Esophagus (tissue), 2 donors: ENCODE data around the gene CIB1. TPM values are rescaled to one million over a fixed set of nuclear protein-coding genes. Genes with fewer than 3 reads are reported as not detected.

Experiments
- H3K27ac ChIP-seq, 2 donors: one replicate each; pipeline ENCODE4 v1.5.1; 2013; ENCODE audit warnings: low read depth in 2 of 2, mild to moderate bottlenecking in 2 of 2, inconsistent platforms in 1 of 2, low read length in 1 of 2, moderate library complexity in 1 of 2
- H3K27me3 ChIP-seq, 2 donors: one replicate each; pipeline ENCODE4 v1.6.1; 2013; ENCODE audit warnings: low read length in 2 of 2, control low read depth in 1 of 2, mild to moderate bottlenecking in 1 of 2; ENCODE audit not compliant: insufficient read depth in 2 of 2, control insufficient read depth in 1 of 2
- H3K36me3 ChIP-seq, 2 donors: one replicate each; pipeline ENCODE4 v1.6.1; 2013; ENCODE audit warnings: low read length in 1 of 2; ENCODE audit not compliant: control insufficient read depth in 2 of 2, insufficient read depth in 2 of 2
- H3K4me1 ChIP-seq, 2 donors: one replicate each; pipeline ENCODE4 v1.6.1; 2013; ENCODE audit warnings: low read length in 1 of 2; ENCODE audit not compliant: control insufficient read depth in 2 of 2, insufficient read depth in 2 of 2
- H3K4me3 ChIP-seq, 2 donors: one replicate each; pipeline ENCODE4 v1.5.1; 2013; ENCODE audit warnings: low read length in 2 of 2, mild to moderate bottlenecking in 2 of 2, low read depth in 1 of 2, moderate library complexity in 1 of 2
- H3K9me3 ChIP-seq, 2 donors: one replicate each; pipeline ENCODE4 v1.6.1; 2013; ENCODE audit warnings: mild to moderate bottlenecking in 2 of 2, low read depth in 1 of 2, low read length in 1 of 2, moderate library complexity in 1 of 2; ENCODE audit not compliant: control insufficient read depth in 2 of 2, insufficient read depth in 1 of 2
- whole genome bisulfite sequencing, 2 donors: extraction: QIAGEN DNeasy Blood & Tissue Kit; methylation state at CpG; one replicate each; pipeline ENCODE4 v1.1.7; 2013; 5-methylcytosine and 5-hydroxymethylcytosine counted together
- polyA plus RNA-seq, 2 donors: library from polyadenylated mRNA; stranded (reverse); fragments of 200-250 nt; gene quantifications; one replicate each; pipeline ENCODE4 v1.2.3, GENCODE V29; 2013
- donor health status: healthy with polysubstance abuse.
- donor health status: Bipolar disorder and iron deficiency.

The CIB1 gene
- polyA plus RNA-seq, 2 donors = 88.5 to 121 TPM

DNA sequence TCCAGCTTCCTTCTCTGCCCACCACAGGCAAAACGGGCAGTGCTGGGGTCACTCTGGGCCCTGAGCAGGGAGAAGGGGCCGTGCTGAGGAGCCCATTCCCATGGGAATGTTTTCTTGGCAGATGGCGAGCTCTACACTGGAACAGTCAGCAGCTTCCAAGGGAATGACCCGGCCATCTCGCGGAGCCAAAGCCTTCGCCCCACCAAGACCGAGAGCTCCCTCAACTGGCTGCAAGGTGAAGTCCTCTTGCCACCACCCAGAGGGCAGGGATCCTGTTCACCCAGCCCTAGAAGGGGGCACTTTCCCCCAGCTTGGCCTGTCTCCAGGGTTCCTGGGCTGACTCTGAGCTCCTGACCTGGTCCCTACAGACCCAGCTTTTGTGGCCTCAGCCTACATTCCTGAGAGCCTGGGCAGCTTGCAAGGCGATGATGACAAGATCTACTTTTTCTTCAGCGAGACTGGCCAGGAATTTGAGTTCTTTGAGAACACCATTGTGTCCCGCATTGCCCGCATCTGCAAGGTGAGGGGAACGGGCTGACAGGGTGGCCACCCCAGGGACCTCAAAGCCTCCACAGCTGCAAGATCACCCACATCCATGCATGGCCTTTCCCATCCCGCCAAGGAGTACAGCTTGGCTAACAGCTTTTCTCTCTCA lies 12.4 kb downstream of the CIB1 start:
- WGBS, 2 donors = 43 to 46% methylated on average over 14 of the region's 14 CpGs
- H3K9me3 ChIP-seq = no peaks in the 10 kb centered on the region
- H3K27me3 ChIP-seq = no peaks in the 10 kb centered on the region
- H3K36me3 ChIP-seq = peaks cover 18 to 62% of the 10 kb centered on the region in 2 donors
- peaks cover 7 to 18% of the 10 kb centered on the region in 2 donors for H3K4me1 ChIP-seq
- peak overlapping the region; percentile 35 to 88 for H3K27ac ChIP-seq
- no peak overlapping the region for H3K4me3 ChIP-seq

DNA sequence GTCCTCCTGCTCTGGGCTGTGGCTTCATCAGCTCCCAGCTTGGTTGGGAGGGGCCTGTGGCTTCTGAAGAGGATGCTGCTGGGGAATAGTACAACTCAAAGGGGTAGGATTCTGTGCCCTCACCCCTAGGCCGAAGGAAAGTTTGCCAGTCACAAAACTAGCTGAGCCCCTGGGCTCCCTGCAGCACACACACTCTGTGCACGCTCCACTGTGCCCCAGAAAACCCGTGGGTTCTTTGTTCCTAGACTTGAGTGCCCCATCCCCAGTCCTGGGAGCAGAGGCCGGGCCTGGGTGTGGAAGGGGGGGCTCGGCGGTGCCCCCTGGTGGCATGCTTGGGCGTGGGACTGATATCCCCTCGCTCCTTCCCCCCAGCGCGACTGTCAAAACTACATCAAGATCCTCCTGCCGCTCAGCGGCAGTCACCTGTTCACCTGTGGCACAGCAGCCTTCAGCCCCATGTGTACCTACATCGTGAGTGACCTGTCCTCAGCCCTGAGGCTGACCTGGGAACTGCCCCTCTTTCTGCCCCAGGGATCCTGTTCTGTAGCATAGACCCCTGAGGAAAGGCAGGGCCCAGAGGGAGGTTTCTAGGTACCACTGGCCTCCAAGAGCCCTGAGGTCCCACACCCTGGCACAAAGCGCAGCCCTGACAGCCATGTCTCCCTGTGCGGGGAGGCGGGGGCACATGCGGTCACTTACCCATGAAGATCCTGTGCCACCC lies 14.2 kb downstream of the CIB1 start:
- WGBS, 2 donors = 65 to 67% methylated on average over 17 of the region's 17 CpGs
- Histone ChIP-seq H3K36me3 (peaks cover 10 to 50% of the 10 kb centered on the region in 2 donors), H3K9me3 (no peaks in the 10 kb centered on the region), H3K4me3 (no peak overlapping the region), H3K4me1 (peaks cover 7 to 18% of the 10 kb centered on the region in 2 donors), H3K27me3 (no peaks in the 10 kb centered on the region), H3K27ac (peak overlapping the region in 1 of 2 donors; percentile 63)

DNA sequence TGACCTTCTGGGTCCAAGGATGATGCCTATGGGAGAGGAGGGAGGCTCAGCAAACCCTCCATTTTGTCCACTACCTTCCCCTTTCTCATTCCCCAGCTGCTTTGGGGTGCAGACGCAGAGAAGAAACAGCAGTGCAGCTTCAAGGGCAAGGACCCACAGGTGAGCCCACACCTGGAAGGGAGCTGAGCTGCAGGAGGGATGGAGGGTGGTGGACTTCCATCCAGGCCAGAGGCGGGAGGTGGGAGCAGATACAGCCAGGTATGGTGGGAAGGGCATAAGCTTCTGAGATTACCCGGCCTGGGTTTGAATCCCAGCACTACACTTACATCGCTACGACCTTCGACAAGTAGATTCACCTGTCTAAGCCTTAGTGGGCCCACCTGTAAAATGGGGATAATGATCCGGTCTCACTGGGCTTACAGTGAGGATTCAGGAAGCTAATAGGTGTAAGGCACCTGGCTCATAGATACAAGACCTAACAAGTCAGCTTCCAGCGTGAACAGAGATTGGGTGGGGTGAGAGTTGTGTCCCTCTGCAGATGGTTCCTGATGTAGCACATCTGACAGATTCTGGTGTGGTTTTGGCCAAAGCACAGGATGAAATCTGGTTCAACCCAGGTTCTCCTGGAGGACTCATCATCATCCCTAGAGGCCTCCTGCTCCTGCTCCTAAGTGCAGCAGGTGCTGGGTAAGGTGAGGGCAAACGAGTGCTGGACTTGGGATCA lies 15.9 kb downstream of the CIB1 start:
- peaks cover 3 to 33% of the 10 kb centered on the region in 2 donors for H3K36me3 ChIP-seq
- H3K27me3 ChIP-seq = no peaks in the 10 kb centered on the region
- H3K4me1 ChIP-seq = peaks cover 7 to 18% of the 10 kb centered on the region in 2 donors
- WGBS, 2 donors = 57 to 72% methylated on average over 9 of the region's 9 CpGs
- no peak overlapping the region for H3K4me3 ChIP-seq
- peak overlapping the region; percentile 33 to 78 for H3K27ac ChIP-seq
- H3K9me3 ChIP-seq = no peaks in the 10 kb centered on the region

DNA sequence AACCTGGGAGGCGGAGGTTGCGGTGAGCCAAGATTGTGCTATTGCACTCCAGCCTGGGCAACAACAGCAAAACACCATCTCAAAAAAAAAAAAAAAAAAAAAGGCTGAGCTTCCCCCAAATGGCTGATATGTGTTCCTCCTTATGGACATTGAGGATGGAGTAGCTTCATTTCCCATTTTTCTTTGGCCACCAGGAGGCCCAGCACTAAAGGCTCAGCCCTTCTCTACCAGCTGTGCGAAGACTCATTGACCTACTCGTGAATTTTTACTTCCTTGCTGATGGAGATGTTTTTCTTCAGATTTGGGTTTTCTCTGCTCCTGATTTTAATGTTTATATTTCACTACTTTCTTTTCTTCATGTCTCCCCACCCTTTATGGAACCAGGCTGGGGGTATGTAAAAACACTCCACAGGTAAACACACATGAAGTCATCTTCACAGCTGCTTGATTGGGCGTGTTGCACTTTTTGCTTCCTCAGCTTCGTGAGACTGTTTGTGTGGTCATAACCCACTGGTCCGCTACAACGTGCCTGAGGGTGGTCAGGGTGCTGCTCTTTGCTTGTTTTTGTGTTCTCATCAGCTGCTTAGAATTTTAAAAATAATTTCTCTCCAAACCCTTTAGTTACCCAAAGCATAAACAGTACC lies 19.1 kb downstream of the CIB1 start:
- H3K27ac ChIP-seq = peak overlapping the region; percentile 36 to 88
- H3K4me1 ChIP-seq = peaks cover 11 to 34% of the 10 kb centered on the region in 2 donors
- no peak overlapping the region for H3K4me3 ChIP-seq
- H3K36me3 ChIP-seq = peaks cover 3 to 34% of the 10 kb centered on the region in 2 donors
- WGBS, 2 donors = 60 to 64% methylated on average over 8 of the region's 8 CpGs
- no peaks in the 10 kb centered on the region for H3K9me3 ChIP-seq
- no peaks in the 10 kb centered on the region for H3K27me3 ChIP-seq

DNA sequence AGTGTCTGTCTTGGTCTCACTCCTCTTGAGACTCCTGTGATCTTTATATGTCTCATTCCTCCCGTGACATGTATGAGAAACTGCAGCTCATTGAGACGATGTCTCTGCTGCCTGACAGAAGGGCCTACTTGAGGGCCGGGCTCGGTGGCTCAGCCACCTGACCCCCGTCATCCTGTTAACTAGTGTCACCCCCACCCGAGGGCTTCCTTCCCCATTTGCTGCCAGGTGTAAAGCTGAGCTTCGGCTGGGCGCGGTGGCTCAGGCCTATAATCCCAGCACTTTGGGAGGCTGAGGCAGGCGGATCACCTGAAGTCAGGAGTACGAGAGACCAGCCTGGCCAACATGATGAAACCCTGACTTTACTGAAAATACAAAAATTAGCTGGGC lies 19.9 kb downstream of the CIB1 start:
- Histone ChIP-seq H3K36me3 (peaks cover 3 to 30% of the 10 kb centered on the region in 2 donors), H3K27me3 (no peaks in the 10 kb centered on the region), H3K4me3 (no peak overlapping the region), H3K4me1 (peaks cover 11 to 36% of the 10 kb centered on the region in 2 donors), H3K9me3 (no peaks in the 10 kb centered on the region), H3K27ac (peak overlapping the region; percentile 98)
- WGBS, 2 donors = 45 to 53% methylated on average over 11 of the region's 11 CpGs

DNA sequence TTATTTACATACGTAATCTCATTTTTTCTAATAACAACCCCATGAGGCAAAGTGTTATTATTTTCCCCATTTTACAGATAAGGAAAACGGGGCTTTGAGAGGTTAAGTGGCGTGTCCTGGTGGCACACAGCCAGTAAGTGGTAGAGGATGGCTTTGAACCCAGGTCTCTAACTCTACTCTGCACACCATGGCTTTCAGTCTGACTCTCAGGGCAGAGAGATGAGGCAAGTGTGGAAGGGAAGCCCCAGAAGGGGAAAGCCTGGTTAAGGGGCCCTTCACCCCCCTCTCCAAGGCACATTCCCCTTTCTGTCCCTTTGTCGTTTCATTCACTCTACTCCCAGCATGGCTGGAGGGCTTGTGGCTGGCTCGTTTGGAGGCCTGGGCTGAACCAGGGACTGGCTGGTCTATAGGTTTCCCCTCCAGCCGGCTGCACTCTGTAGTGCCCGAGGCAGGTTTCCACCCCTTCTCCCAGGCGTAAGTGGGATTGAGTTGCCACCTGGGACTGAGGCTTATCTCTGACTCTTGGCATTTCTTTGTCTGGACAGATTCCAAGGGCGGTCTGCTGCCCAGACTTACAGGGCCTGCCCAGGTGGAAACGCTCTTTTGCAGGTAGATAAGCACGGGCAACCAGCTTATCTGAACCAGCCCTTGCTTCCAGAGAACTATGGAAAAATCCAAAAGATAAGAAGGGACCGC lies 20.5 kb downstream of the CIB1 start:
- Histone ChIP-seq H3K36me3 (peaks cover 3 to 30% of the 10 kb centered on the region in 2 donors), H3K4me1 (peaks cover 11 to 37% of the 10 kb centered on the region in 2 donors), H3K4me3 (no peak overlapping the region), H3K27me3 (no peaks in the 10 kb centered on the region), H3K9me3 (no peaks in the 10 kb centered on the region), H3K27ac (peak overlapping the region; percentile 98)
- WGBS, 2 donors = 40 to 43% methylated on average over 12 of the region's 12 CpGs

DNA sequence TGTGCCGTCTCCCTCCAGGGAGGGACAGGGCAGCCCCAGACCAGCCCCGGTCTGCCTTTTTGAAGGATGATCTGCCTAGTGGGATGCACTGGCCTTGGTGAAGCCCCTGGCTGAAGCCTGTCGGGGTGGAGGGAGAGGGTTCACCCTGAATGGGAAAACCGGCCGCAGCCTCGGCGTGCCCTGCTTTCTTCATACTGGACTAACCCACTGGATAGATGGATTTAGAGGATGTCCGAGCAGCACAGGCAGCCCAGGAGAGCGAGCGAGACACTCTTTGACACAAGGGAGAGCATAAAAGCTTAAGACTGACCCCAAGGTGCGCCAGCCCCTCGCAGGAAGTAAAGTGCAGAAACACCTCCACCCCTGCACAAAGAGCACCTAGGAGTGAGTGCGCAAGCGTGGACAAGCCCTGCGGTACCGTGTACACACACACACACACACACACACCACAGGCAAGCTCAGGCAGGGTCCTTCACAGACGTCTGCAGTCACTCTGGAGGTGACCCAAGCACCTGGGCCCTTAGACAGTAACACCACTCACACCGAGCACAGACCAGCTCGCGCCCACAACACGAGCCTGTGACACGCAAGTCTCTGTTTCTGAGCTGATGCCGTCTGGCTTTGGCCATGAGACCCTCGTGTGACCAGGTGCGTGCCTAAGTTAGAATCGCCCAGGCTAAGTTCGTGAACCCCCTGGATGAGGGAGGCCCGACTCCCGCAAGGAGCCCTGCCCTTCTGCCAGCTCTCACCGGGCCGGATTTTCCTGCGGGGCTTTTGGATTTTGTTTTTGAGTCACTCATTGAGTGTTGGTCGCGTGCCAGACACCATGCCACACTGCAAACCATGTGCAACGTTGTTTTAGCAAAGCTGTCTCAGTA lies 21.3 kb downstream of the CIB1 start:
- H3K27me3 ChIP-seq = no peaks in the 10 kb centered on the region
- WGBS, 2 donors = 47 to 58% methylated on average over 35 of the region's 35 CpGs
- H3K36me3 ChIP-seq = peaks cover 0 to 22% of the 10 kb centered on the region in 2 donors
- H3K4me1 ChIP-seq = peaks cover 11 to 36% of the 10 kb centered on the region in 2 donors
- peak overlapping the region; percentile 98 for H3K27ac ChIP-seq
- no peaks in the 10 kb centered on the region for H3K9me3 ChIP-seq
- H3K4me3 ChIP-seq = peak overlapping the region in 1 of 2 donors; percentile 7

DNA sequence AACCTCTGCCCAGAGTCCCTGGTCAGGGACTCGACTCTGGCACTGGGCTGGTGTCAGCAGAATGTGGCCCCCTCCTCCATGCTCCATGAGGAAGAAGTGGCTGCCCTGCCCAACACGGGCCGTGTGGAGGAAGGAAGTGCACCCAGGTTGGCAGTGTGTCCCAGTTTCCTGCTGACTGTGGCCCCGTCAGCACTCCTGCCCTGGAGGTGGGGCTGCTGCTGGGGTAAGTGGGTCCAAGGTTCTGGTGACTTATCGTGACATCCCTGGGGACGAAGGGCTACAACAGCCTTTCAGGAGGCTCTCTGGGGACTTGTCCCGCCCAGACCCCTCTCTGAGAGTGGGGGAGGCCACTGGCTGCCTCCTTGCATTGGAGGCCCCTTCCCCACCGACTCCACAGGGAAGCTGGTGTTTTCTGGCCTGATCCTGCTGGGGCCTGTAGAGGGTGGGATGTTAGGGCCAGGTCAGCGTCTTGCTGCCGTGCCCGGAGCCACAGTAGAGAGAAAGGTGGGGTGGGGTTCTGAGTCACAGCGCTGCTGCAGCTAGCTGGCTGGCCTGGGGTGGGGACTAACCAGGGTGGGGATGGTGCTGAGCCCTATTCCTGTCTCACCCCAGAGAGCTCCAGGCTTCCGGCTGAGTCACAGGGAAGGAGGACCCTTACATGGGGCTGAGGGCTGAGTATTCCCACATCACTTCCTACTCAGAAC lies 22.1 kb downstream of the CIB1 start:
- peak overlapping the region; percentile 98 for H3K27ac ChIP-seq
- H3K27me3 ChIP-seq = no peaks in the 10 kb centered on the region
- 33 to 38% methylated on average over 13 of the region's 13 CpGs for WGBS, 2 donors
- peak overlapping the region in 1 of 2 donors; percentile 7 for H3K4me3 ChIP-seq
- peaks cover 11 to 34% of the 10 kb centered on the region in 2 donors for H3K4me1 ChIP-seq
- peaks cover 4 to 23% of the 10 kb centered on the region in 2 donors for H3K36me3 ChIP-seq
- no peaks in the 10 kb centered on the region for H3K9me3 ChIP-seq
